PC-9 (cell line): ENCODE results near the gene TGFBI.

ENCODE experiments used
- CTCF ChIP-seq: fragments of 200-600 bp; sonication (generic); conservative IDR thresholded peaks from 2 replicates; pipeline ENCODE4 v1.6.1; 2017; ENCODE audit warnings: mixed run types, antibody characterized with exemption, mild to moderate bottlenecking, moderate library complexity
- EZH2 ChIP-seq: fragments of 200-600 bp; sonication (generic); IDR thresholded peaks from 2 replicates; pipeline ENCODE4 v1.8.0; 2017; ENCODE audit warnings: antibody characterized with exemption, low read depth

DNA sequence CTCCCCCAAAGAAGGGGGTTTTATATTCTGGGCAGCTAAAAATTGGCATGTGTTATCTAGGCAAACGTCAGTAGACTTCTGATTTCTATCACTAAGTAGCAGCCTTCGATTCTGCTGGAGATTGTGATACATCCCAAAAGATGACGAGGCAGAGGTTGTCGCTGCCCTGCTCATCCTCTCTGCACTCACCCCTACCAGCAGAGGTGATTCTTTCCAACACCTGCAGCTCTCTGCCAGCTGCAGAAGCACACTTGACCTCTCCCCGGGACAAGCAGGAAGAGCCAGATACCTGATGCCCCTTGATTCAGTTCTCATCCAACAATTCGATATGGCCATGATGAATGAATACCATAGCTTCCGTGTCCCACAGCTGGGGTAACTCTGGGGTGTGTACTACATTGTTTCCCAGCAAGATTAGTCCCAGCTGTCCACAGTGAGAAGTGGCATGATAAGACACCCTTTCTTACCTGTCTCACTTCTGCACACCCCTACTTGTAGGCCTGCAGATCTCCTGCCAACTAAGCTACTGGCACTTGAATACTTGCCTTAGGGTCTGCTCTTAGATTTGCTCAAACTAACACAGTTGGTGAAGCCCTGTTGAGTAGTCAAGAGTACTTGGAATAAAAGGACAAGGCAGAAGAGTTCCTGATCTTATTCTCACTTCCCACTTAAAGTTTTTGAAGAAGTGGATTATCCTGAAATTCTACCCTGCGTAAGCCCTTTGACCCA lies 66.3 kb downstream of the TGFBI start:
- no peak for TF ChIP-seq EZH2
- no peak for TF ChIP-seq CTCF
